Cortex of kidney (tissue), 1 donor: Measurements from ENCODE around the gene NADSYN1.

ENCODE experiments used
- DNase-seq: peaks from one replicate; lab custom pipeline; 2025; lab: John Stamatoyannopoulos, UW

The NADSYN1 gene

DNA sequence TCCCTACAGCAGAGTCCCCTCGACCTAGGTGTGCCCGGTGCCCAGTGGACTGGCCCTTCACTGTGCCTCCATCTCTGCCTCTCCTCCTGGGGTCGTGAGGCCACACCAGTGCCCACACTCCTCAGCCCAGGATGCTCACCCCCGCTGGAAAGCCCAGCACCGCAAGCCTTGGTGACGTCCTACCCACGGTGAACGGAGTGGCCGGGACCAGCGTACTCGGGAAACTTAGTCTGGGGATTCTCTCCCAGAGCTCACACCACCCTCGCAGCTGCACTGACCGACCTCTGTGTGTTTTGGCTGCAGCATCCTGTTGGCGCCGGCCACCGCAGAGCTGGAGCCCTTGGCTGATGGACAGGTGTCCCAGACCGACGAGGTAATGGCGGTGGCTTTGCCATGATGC is 38.5 kb downstream of the NADSYN1 start:
- no peak for DNase-seq

DNA sequence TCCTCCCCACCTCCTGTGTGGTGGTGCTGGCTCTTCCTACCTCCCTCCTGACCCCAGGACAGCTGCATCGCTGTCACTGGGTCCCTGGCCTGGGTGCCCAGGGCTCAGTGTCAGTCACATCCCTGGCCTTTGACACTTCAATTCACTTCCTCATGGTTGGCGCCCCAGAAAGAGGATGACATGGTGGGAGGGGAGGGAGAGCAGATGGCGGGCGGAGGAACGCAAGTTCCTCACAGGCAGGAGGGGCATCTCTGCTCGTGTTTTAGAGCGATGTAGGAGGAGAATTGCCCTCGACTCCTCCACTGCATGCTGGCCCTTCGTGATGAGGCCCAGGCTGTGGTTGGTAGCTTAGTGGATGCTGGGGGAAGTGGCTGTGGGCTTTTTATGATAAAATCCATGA is 38.9 kb downstream of the NADSYN1 start:
- DNase-seq, result no peak

DNA sequence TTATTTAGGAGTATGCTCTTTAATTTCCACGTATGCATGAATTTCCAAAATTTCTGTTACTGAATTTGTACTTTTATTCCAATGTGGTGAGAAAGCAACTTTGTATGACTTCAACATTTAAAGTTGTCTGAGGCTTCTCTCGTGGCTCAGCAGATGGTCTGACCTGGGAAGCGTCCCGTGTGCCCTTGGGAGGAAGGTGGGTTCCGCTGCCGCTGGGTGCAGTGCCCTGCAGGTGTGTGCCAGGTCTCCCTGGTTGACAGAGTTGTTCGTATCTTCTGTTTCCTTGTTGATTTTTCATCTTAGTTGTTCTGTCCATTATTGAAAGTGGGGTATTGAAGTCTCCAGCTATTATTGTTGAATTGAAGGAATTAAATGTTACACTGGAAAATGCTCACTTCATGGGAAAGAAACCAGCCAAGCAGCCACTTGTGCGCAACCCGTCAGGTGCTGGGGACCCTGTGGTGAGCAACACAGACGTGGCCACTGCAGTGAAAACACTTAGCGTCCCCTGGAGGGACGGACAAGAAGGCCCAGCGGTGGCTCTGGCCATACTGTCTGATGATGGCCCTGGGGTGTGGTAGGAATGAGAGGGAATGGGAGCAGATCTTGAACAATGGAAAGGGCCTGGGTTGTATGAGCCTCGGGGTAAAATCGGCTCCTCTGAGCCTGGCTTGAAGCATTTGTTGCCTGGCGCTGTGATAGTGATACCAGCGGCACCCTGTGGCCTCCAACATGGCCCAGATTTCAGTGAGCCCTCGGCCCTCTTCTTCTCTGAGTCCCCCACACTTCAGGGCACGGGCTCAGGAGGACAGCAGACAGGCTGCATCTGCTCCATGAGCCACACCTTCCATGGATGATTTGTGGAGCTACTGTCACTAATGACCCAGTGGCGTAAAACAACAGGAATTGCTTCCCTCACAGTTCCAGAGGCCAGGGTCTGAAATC is 42.6 kb downstream of the NADSYN1 start:
- no peak for DNase-seq

DNA sequence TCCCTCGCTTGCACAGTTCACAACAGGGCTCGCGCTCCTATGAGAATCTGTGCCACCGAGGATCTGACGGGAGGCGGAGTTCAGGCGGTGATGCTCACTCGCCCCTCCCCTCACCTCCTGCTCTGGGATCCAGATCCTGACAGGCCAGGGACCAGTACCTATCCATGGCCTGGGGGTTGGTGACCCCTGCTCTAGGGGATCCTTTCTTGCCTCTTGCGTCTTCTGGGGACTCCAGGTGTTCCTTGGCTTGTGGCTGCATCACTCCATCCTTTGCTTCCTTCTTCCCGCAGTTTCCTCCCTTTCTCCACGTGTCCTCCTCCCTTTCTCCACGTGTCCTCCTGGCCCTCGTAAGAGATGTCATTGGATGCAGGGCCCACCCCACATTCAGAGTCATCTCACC is 43.4 kb downstream of the NADSYN1 start:
- no peak for DNase-seq

DNA sequence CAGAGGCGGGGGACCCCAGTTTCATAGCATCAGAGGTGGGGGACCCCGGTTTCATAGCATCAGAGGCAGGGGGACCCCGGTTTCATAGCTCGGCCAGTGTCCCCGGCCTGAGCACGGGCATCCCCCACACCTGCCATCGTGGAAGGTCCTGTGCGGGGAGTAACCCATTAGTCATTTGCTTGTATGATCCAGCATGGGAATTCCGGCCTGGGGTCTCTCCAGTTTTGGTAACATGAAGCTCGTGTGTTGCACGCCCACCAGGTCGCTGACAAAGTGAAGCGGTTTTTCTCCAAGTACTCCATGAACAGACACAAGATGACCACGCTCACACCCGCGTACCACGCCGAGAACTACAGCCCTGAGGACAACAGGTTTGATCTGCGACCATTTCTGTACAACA is 45.1 kb downstream of the NADSYN1 start:
- DNase-seq, result no peak

DNA sequence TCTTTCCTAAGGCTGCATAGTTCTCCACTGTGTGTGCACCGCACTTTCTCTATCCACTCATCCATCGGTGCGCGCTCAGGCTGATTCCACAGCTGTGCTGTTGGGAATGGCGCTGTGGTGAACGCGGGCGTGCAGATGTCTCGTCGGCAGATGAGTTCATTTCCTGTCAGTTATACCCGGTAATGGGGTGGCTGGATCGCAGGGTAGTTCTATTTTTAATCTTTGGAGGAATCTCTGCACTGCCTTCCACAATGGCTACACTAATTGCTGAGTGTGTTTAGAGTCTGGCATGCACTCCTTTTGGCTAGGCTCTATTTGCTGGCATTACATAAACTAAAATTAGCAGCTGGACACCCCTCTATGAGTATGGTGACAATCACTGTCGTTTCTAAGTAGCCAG is 46.1 kb downstream of the NADSYN1 start:
- no peak for DNase-seq

DNA sequence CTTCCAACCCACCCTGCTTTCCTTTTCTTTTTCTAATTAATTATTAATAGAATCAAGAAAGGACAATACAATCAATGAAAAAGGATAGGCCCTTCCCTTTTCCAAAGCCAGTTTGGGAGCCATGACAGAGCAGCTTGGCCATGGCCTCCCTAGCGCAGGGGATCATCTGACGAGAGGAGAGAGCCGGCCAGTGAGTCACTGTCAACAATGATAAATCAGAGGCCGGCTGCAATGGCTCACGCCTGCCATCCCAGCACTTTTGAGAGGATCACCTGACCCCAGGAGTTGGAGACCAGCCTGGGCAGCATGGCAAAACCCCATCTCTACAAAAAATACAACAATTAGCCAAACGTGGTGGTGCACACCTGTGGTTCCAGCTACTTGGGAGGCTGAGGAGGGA is 46.5 kb downstream of the NADSYN1 start:
- no peak for DNase-seq

DNA sequence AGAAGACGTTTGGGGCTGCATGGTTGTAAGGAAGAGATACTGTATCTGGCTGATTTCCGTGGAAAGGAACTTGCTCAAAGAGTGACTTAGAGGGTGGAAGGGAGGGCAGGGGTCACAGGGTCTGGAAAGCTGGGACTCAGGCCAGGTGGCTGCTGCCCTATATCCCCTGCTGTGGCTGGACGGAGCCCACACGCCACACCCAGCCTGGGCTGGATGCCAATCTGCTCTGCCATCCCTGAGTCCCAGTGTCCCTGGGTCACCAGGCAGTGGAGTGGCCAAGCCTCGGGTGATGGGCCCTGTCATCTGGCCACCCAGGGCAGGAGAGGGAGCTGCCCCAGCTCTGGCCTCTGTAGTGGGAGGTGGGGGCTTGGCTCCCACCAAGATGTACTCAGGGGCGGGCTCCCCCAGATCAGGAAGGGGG is 47.6 kb downstream of the NADSYN1 start:
- DNase-seq, result no peak

DNA sequence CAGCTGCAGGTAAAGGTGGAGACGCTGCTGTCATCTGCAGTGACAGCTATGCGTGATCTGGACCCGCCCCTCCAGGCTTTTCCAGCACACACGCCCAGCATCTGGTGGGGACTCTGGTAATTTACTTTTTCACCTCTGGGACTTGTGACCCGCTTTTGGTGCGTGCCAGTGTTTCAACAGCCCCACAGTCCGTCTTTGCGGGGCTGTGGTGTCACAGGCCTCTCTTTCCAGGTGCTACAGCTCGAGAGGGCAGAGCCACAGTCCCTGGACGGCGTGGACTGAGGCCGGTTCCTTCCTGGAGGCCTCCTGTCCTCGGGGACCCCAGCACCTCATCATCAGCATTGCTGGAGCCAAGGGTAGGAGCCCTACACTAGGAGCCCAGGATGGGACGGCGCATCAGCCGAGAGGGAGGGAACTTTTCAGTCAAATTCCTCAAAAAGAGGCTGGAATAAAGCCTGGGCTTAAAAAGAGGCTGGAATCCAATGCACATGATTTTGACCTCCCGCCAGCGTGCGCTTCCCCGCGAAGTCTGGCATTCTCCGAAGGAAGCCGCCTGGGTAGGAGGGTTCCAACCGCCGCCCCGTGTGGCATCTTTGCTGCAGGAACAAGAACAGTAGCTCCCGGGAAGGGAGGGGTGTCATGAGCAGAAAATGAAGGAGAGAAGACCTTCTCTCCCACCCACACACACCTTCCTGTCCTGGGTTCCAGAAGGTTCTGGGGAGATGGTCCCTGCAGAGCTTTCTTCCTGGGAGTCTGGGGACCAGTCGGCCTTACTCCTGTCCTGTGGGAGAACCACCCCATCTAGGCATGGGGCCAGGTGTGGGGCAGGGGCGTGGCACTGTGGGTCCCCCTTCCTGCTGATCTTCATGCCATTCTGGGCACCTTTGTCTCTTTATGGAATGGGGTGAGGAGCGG is 48.3 kb downstream of the NADSYN1 start:
- DNase-seq, result no peak

DNA sequence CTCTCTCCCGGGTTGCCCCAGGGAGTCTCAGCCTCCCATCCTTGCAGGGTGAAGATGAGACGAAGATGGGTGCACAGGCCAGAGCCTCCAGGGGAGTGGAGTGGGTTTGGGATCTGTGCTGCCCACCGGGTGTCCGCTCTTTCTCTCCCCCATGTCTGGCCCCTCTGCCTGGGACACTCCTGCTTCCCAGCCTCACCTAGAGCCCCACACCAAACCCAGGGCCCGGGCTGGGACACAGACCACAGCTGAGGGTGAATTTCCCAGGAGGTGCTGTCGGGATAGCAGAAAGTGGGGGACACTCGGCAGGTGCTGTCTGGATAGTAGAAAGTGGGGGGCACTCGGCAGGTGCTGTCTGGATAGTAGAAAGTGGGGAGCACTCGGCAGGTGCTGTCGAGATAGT is 49.0 kb downstream of the NADSYN1 start:
- DNase-seq, result no peak

DNA sequence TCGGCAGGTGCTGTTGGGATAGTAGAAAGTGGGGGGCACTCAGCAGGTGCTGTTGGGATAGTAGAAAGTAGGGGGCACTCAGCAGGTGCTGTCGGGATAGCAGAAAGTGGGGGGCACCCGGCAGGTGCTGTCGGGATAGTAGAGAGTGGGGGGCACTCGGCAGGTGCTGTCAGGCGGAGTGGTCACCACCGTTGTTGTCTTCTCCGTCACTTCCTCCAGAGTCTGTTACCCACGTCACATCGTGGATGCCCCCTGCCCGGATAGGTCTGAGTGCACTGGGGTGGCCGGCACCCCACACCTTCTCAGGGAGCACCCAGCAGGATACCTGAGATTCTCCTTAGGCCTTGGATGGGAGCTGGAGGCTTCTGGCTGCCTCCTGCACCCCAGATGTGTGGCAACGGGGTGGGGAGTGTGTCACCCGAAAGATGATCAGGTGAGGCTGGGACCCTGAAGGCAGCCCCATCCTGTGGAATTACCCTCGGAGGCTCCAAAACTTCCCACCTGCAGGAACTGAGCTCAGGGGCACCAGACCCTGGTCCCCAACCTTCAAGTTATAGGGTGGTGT is 50.0 kb downstream of the NADSYN1 start:
- no peak for DNase-seq

DNA sequence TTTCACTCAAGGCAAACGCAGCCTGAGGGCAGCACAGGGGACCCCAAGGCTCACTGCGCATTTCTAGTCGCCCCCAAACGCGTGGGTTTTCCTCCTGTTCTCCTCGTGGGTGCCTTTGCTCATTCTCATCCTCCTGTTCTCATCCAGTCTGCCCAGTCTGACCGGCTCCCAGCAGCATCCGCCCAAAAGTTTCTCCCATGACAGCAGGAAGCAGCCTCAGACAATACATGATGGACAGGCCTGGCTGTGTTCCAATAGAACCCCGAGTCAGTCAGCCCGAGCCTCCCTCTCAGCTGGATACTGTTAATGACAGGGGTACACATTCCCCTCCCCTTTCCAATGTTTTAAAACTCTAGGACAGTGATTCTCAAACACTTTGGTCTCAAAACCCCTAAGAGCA is 51.5 kb downstream of the NADSYN1 start:
- no peak for DNase-seq

DNA sequence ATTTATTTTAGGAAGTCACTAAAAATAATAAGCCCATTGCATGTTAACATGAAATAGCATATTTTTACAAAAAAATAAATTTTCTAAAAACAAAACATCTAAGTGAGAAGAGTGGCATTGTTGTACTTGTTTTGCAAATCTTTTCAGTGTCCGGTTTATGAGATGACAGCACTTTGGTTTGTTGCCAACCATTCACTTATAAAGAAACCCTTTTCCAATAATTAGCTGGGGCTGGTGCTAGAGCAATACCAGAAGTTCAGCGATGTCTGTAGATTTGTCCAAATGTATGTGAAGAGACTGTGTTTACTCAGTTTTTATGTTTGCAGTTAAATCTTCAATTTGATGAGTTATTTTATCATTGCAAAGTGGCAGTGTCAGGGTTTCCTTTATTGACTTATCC is 52.0 kb downstream of the NADSYN1 start:
- no peak for DNase-seq

DNA sequence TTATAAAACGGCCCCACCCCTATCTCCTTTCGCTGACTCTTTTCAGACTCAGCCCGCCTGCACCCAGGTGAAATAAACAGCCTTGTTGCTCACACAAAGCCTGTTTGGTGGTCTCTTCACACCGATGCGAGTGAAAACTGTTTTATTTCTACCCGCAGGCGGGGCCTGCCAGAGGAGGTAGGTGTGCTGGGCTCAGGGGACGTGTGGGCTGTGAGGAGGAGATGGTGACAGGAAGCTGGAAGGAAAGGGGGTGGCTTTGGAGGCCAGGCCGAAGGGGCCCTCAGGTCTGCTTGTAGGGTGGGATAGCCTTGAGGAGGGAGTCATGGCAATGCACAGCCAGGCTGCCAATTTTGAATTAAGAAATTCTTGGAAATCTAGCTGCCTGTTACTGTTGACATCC is 52.8 kb downstream of the NADSYN1 start:
- DNase-seq, result no peak

DNA sequence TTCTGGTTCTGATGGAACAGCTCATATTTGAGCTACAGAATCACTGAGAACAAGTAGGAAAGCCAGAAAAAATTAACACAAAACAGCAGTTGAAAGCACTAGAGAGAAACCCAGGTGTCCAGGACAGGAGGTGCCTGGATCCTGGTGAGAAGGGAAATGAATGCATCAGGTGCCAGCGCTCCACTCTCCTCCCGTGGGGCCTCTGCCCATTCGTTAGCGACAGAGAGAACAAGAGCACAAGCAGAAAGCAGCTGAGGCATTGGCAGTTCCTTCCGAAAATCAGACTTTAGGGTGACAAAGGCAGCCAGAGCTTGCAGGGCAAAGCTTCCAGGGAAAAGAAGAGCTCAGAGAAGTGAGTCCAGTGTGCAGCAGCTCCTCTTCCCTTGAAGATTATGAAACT is 54.1 kb downstream of the NADSYN1 start:
- DNase-seq, result no peak

DNA sequence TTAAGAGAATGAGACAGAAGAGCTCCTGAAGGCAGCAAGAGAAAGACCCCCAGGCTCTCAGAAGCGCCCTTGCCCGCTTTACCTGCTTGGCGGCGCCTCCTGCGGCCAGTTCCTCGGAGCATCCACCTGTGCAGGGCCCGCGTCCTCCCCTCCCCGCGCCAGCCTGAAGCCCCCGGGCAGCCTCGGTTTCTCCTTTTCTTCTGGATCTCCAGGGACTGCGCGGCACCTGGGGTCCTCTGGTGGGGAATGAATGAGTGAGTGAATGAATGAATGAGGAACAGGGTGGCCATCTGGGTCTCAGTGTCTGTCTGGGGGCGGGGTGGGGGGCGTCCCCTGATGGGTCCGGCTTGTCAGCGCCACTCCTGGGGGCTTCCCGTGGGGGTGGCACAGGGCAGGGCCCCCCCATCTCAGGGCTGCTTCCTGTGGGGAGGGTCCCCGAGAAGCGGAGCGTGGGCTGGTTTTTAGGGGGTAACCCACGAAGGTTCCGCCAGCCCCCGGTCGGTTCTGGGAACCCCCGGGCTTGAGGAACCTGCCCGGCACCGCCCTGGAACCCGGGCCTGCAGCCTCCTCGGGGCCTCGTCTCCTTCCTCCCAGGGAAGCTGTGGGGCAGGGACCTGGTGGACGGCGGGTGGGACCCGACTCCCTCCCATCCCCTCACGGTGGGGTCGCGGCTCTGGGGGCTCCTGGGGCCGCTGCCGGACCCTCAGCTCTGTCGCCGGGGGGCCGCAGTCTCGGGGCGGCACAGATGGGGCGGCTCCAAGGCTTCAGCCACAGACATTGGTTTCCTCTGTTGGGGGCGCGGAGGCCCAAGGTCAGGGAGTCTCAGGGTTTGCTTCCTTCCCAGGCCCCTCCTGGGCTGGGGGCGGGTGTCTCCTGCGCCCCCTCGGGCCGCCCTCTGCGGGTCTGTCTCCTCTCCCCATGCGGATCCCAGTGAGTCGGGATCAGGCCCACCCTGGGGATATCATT is 65.8 kb downstream of the NADSYN1 start:
- no peak for DNase-seq

DNA sequence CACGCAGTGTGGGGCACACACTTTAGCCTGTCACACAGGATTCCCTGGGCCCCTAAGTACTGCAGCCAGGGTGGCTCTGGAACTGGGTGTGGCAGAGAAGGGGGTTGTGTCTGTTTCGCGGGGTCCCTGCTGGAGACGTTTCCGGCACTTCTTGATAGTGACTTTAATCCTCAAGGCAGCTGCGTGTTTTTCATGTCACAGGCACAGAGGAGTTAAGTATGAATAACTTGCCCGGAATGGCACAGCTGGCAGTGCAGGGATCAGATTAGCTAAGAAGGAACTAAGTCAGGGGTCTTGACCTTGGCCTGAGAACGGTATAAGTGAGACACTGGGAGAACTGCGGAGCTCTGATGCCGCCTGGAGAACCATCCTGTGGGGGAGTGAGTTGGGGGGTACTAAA is 66.5 kb downstream of the NADSYN1 start:
- no peak for DNase-seq

DNA sequence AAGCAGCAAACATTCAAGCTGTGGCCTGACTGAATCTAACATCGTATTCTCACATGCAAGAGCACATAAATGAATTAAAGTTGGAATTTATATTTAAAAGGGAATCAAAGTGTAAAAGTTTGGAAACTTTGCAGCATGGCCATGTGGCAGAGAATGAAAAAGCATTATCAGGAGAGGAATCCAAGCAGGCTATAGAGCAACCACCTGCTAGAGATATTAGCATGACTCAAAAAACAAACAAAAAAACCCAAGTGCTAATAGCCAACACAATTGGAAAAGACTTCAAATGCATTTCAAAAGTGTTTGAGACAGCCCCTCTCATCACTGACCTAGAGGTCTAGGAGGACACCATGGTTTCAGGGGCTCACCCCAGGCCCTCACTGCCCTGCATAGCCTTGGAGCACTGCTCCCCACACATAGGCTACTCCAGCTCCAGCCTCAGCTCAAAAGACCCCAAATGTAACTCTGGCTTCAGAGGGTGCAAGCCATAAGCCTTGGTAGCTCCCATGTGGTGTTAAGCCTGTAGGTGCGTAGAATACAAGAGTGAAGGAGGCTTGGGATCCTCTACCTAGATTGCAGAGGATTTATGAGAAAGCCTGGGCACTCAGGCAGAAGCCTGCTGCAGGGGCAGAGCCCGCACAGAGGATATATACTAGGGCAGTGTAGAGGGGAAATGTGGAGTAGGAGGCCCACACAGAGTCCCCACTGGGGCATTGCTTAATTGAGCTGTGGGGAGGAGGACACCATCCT is 72.4 kb downstream of the NADSYN1 start:
- no peak for DNase-seq

DNA sequence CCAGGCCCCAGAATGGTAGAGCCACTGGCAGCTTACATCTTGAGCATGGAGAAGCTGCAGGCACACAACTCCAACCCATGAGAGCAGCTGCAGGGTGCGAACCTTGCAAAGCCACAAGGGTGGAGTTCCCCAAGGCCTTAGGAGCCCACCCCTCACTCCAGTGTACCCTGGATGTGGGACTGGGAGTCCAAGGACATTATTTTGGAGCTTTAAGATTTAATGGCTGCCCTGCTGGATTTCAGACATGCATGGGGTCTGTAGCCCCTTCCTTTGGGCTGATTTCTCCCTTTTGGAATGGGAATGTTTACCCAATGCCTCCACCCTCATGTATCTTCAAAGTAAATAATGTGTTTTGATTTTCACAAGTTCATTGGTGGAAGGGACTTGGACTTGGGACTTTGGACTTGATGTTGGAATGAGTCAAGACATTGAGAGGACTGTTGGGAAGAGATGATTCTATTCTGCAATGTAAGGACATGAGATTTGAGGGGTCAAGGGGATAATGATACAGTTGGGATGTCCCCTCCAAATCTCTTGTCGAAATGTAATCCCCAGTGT is 73.0 kb downstream of the NADSYN1 start:
- no peak for DNase-seq
